ENCODE results near the gene COMP.

The COMP gene

GRCh38 chr19:18777301-18778075 lies 13.6 kb downstream of the COMP start:
- H3K9me3 ChIP-seq (ENCODE audit: control insufficient read depth in 5 of 5, low read length in 5 of 5): no peaks in the 10 kb centered on the region
- H3K27me3 ChIP-seq (ENCODE audit: control insufficient read depth in 5 of 5, insufficient read depth in 4 of 5, low read length in 5 of 5): peaks cover 3 to 19% (median 9%) of the 10 kb centered on the region in 5 donors
- peaks cover 0 to 21% (median 0%) of the 10 kb centered on the region in 5 donors for H3K36me3 ChIP-seq (ENCODE audit: control insufficient read depth in 5 of 5, insufficient read depth in 5 of 5, low read length in 5 of 5)
- H3K9ac ChIP-seq (ENCODE audit: low read length in 5 of 5): no peak overlapping the region
- no peaks in the 10 kb centered on the region for H3K4me1 ChIP-seq (ENCODE audit: control insufficient read depth in 5 of 5, insufficient read depth in 5 of 5, low read length in 5 of 5)
- no peak overlapping the region for H3K4me3 ChIP-seq (ENCODE audit: low read depth in 1 of 5, low read length in 5 of 5)
- H3K27ac ChIP-seq (ENCODE audit: low read depth, low read length): no peak overlapping the region

GRCh38 chr19:18776736-18777135 lies 14.4 kb downstream of the COMP start:
- Histone ChIP-seq H3K27ac (ENCODE audit: low read depth, low read length) (no peak overlapping the region), H3K4me1 (ENCODE audit: control insufficient read depth in 5 of 5, insufficient read depth in 5 of 5, low read length in 5 of 5) (no peaks in the 10 kb centered on the region), H3K27me3 (ENCODE audit: control insufficient read depth in 5 of 5, insufficient read depth in 4 of 5, low read length in 5 of 5) (peaks cover 3 to 16% (median 9%) of the 10 kb centered on the region in 5 donors), H3K36me3 (ENCODE audit: control insufficient read depth in 5 of 5, insufficient read depth in 5 of 5, low read length in 5 of 5) (peaks cover 0 to 21% (median 0%) of the 10 kb centered on the region in 5 donors), H3K4me3 (ENCODE audit: low read depth in 1 of 5, low read length in 5 of 5) (no peak overlapping the region), H3K9ac (ENCODE audit: low read length in 5 of 5) (no peak overlapping the region), H3K9me3 (ENCODE audit: control insufficient read depth in 5 of 5, low read length in 5 of 5) (no peaks in the 10 kb centered on the region)

GRCh38 chr19:18776288-18776594 lies 14.9 kb downstream of the COMP start:
- Histone ChIP-seq H3K27me3 (ENCODE audit: control insufficient read depth in 5 of 5, insufficient read depth in 4 of 5, low read length in 5 of 5) (peaks cover 3 to 14% (median 9%) of the 10 kb centered on the region in 5 donors), H3K4me1 (ENCODE audit: control insufficient read depth in 5 of 5, insufficient read depth in 5 of 5, low read length in 5 of 5) (no peaks in the 10 kb centered on the region), H3K9ac (ENCODE audit: low read length in 5 of 5) (no peak overlapping the region), H3K27ac (ENCODE audit: low read depth, low read length) (no peak overlapping the region), H3K36me3 (ENCODE audit: control insufficient read depth in 5 of 5, insufficient read depth in 5 of 5, low read length in 5 of 5) (peaks cover 0 to 24% (median 3%) of the 10 kb centered on the region in 5 donors), H3K4me3 (ENCODE audit: low read depth in 1 of 5, low read length in 5 of 5) (no peak overlapping the region), H3K9me3 (ENCODE audit: control insufficient read depth in 5 of 5, low read length in 5 of 5) (no peaks in the 10 kb centered on the region)

GRCh38 chr19:18775586-18776287 lies 15.4 kb downstream of the COMP start:
- H3K4me3 ChIP-seq (ENCODE audit: low read depth in 1 of 5, low read length in 5 of 5): no peak overlapping the region
- H3K27ac ChIP-seq (ENCODE audit: low read depth, low read length): no peak overlapping the region
- peaks cover 3 to 11% (median 9%) of the 10 kb centered on the region in 5 donors for H3K27me3 ChIP-seq (ENCODE audit: control insufficient read depth in 5 of 5, insufficient read depth in 4 of 5, low read length in 5 of 5)
- no peaks in the 10 kb centered on the region for H3K4me1 ChIP-seq (ENCODE audit: control insufficient read depth in 5 of 5, insufficient read depth in 5 of 5, low read length in 5 of 5)
- H3K9me3 ChIP-seq (ENCODE audit: control insufficient read depth in 5 of 5, low read length in 5 of 5): no peaks in the 10 kb centered on the region
- H3K9ac ChIP-seq (ENCODE audit: low read length in 5 of 5): no peak overlapping the region
- peaks cover 0 to 27% (median 3%) of the 10 kb centered on the region in 5 donors for H3K36me3 ChIP-seq (ENCODE audit: control insufficient read depth in 5 of 5, insufficient read depth in 5 of 5, low read length in 5 of 5)

- H3K4me1 ChIP-seq (ENCODE audit: control insufficient read depth in 5 of 5, insufficient read depth in 5 of 5, low read length in 5 of 5): no peaks in the 10 kb centered on the region
- no peak overlapping the region for H3K9ac ChIP-seq (ENCODE audit: low read length in 5 of 5)
- H3K36me3 ChIP-seq (ENCODE audit: control insufficient read depth in 5 of 5, insufficient read depth in 5 of 5, low read length in 5 of 5): peaks cover 0 to 30% (median 3%) of the 10 kb centered on the region in 5 donors
- no peak overlapping the region for H3K27ac ChIP-seq (ENCODE audit: low read depth, low read length)
- no peak overlapping the region for H3K4me3 ChIP-seq (ENCODE audit: low read depth in 1 of 5, low read length in 5 of 5)
- H3K9me3 ChIP-seq (ENCODE audit: control insufficient read depth in 5 of 5, low read length in 5 of 5): no peaks in the 10 kb centered on the region
- H3K27me3 ChIP-seq (ENCODE audit: control insufficient read depth in 5 of 5, insufficient read depth in 4 of 5, low read length in 5 of 5): peaks cover 3 to 11% (median 9%) of the 10 kb centered on the region in 5 donors
Observed at GRCh38 chr19:18774782-18775444, 16.2 kb downstream of the COMP start.

- H3K4me3 ChIP-seq (ENCODE audit: low read depth in 1 of 5, low read length in 5 of 5): no peak overlapping the region
- no peak overlapping the region for H3K27ac ChIP-seq (ENCODE audit: low read depth, low read length)
- H3K27me3 ChIP-seq (ENCODE audit: control insufficient read depth in 5 of 5, insufficient read depth in 4 of 5, low read length in 5 of 5): peaks cover 3 to 11% (median 7%) of the 10 kb centered on the region in 5 donors
- H3K4me1 ChIP-seq (ENCODE audit: control insufficient read depth in 5 of 5, insufficient read depth in 5 of 5, low read length in 5 of 5): no peaks in the 10 kb centered on the region
- H3K9me3 ChIP-seq (ENCODE audit: control insufficient read depth in 5 of 5, low read length in 5 of 5): no peaks in the 10 kb centered on the region
- peaks cover 0 to 30% (median 3%) of the 10 kb centered on the region in 5 donors for H3K36me3 ChIP-seq (ENCODE audit: control insufficient read depth in 5 of 5, insufficient read depth in 5 of 5, low read length in 5 of 5)
- H3K9ac ChIP-seq (ENCODE audit: low read length in 5 of 5): no peak overlapping the region
Observed at GRCh38 chr19:18774107-18774506, 17.0 kb downstream of the COMP start.

GRCh38 chr19:18773682-18774081 lies 17.4 kb downstream of the COMP start:
- H3K27ac ChIP-seq (ENCODE audit: low read depth, low read length): no peak overlapping the region
- peaks cover 0 to 34% (median 6%) of the 10 kb centered on the region in 5 donors for H3K36me3 ChIP-seq (ENCODE audit: control insufficient read depth in 5 of 5, insufficient read depth in 5 of 5, low read length in 5 of 5)
- no peaks in the 10 kb centered on the region for H3K4me1 ChIP-seq (ENCODE audit: control insufficient read depth in 5 of 5, insufficient read depth in 5 of 5, low read length in 5 of 5)
- no peak overlapping the region for H3K4me3 ChIP-seq (ENCODE audit: low read depth in 1 of 5, low read length in 5 of 5)
- no peaks in the 10 kb centered on the region for H3K9me3 ChIP-seq (ENCODE audit: control insufficient read depth in 5 of 5, low read length in 5 of 5)
- no peak overlapping the region for H3K9ac ChIP-seq (ENCODE audit: low read length in 5 of 5)
- H3K27me3 ChIP-seq (ENCODE audit: control insufficient read depth in 5 of 5, insufficient read depth in 4 of 5, low read length in 5 of 5): peaks cover under 1 to 8% (median 5%) of the 10 kb centered on the region in 5 donors

GRCh38 chr19:18772620-18773587 lies 18.2 kb downstream of the COMP start:
- H3K27ac ChIP-seq (ENCODE audit: low read depth, low read length): no peak overlapping the region
- H3K4me3 ChIP-seq (ENCODE audit: low read depth in 1 of 5, low read length in 5 of 5): no peak overlapping the region
- peaks cover 0 to 3% (median 0%) of the 10 kb centered on the region in 5 donors for H3K27me3 ChIP-seq (ENCODE audit: control insufficient read depth in 5 of 5, insufficient read depth in 4 of 5, low read length in 5 of 5)
- H3K4me1 ChIP-seq (ENCODE audit: control insufficient read depth in 5 of 5, insufficient read depth in 5 of 5, low read length in 5 of 5): no peaks in the 10 kb centered on the region
- peaks cover 0 to 38% (median 6%) of the 10 kb centered on the region in 5 donors for H3K36me3 ChIP-seq (ENCODE audit: control insufficient read depth in 5 of 5, insufficient read depth in 5 of 5, low read length in 5 of 5)
- H3K9me3 ChIP-seq (ENCODE audit: control insufficient read depth in 5 of 5, low read length in 5 of 5): no peaks in the 10 kb centered on the region
- no peak overlapping the region for H3K9ac ChIP-seq (ENCODE audit: low read length in 5 of 5)

Measured in subcutaneous abdominal adipose tissue (tissue), 5 donors.